ENCODE data around the gene CTNNA1.

The CTNNA1 gene

GRCh38 chr5:138824516-138824915 is 71.3 kb downstream of the CTNNA1 start:
- TF ChIP-seq CTCF (IDR thresholded peaks at IDR 0.05; ENCODE audit: extremely low read depth, missing control alignments), result no peak
- no peak for DNase-seq (ENCODE audit: low spot score)

GRCh38 chr5:138824924-138825863 is 72.0 kb downstream of the CTNNA1 start:
- peak; percentile 49 for DNase-seq (ENCODE audit: low spot score)
- no peak for TF ChIP-seq CTCF (IDR thresholded peaks at IDR 0.05; ENCODE audit: extremely low read depth, missing control alignments)

DNA sequence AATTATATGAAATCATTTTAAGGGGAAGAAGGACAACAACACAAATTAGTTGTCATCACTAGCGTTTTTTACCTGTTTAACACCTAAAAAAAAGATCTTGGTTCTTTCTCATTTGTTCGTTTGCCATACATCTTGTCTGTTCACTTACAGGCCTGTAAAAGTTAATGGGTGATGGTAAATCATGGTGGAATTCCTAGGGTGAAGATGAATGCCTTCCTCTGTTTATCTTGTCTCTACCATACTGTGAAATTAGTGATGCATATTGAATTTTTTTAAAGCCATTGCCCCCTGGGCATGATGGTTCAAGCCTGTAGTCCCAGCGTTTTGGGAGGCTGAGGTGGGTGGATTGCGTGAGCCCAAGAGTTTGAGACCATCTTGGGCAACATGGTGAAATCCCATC is 75.3 kb downstream of the CTNNA1 start:
- no peak for TF ChIP-seq CTCF (IDR thresholded peaks at IDR 0.05; ENCODE audit: extremely low read depth, missing control alignments)

DNA sequence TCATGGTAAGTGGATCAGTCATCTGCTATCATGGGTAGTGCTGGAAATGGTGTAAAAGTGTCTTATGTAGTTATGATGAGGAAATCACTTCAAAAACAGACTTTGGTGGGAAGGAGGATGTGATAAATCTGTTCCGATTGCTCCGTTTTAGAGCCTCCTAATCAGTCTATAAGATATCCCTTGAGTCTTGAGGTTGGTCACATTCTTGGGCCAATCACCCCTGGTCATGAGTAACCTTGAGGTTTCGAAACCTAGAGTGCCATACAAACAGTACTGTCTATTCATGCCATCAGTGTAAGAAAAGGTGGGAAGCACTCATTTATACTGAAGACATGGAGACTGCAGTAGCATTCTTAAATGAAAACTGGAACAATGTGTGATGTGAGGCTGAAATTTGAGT is 76.1 kb downstream of the CTNNA1 start:
- TF ChIP-seq CTCF (IDR thresholded peaks at IDR 0.05; ENCODE audit: extremely low read depth, missing control alignments), result no peak
- no peak for DNase-seq (ENCODE audit: low spot score)

More for the DNA sequence above, 75.3 kb downstream of the CTNNA1 start:
- DNase-seq (ENCODE audit: low spot score), result no peak

DNA sequence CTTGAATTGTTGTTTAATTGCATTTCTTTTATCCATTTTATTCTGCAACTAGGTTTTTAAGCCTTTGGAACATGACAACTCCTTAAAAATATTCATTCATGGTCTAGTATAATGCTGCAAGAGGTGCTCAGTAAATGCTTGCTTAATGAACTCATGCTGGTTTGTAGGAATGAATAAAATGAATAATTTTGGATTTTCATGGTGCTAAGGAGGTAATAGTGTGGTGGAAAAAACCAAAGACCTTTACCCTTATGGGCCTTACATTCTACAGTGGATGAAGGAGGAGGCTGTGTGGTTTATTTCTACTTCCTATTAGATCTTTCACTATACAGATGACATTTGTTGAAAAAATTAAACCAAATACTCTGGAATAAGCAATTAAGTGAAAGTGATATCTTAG is 78.5 kb downstream of the CTNNA1 start:
- TF ChIP-seq CTCF (IDR thresholded peaks at IDR 0.05; ENCODE audit: extremely low read depth, missing control alignments), result no peak
- no peak for DNase-seq (ENCODE audit: low spot score)

GRCh38 chr5:138832218-138832617 is 79.0 kb downstream of the CTNNA1 start:
- no peak for DNase-seq (ENCODE audit: low spot score)
- TF ChIP-seq CTCF (IDR thresholded peaks at IDR 0.05; ENCODE audit: extremely low read depth, missing control alignments), result no peak

- no peak for TF ChIP-seq CTCF (IDR thresholded peaks at IDR 0.05; ENCODE audit: extremely low read depth, missing control alignments)
- DNase-seq (ENCODE audit: low spot score), result no peak
Observed at GRCh38 chr5:138833080-138833479, 79.9 kb downstream of the CTNNA1 start.
